Stimulated activated CD8-positive, alpha-beta memory T cell treated with anti-CD3 and anti-CD28 coated beads, Interleukin-12 subunit alpha, Interleukin-12 subunit beta, amount 100 ng/mL, for 24 hours (primary cell): ENCODE results near the gene SNRPD3.
"Not testable (repeated sequence)": the region's sequence is repeated elsewhere in the genome, so short reads cannot be mapped to it uniquely, and the experiment has no call there.

ENCODE experiments used
- DNase-seq: peaks from one replicate; pipeline ENCODE4 v3.0.0-alpha.2; 2020; ENCODE audit errors: extremely low read depth

Gene SNRPD3

GRCh38 chr22:24532075-24532474 lies 23.7 kb upstream of the SNRPD3 start:
- DNase-seq, result no peak

- no peak for DNase-seq
Measured at GRCh38 chr22:24535348-24535747, 20.5 kb upstream of the SNRPD3 start.

GRCh38 chr22:24536089-24536488 lies 19.7 kb upstream of the SNRPD3 start:
- no peak for DNase-seq

GRCh38 chr22:24540470-24540869 lies 15.3 kb upstream of the SNRPD3 start:
- no peak for DNase-seq

GRCh38 chr22:24541681-24542515 lies 13.9 kb upstream of the SNRPD3 start:
- DNase-seq, result no peak

GRCh38 chr22:24542641-24543040 lies 13.2 kb upstream of the SNRPD3 start:
- DNase-seq, result no peak

- no peak for DNase-seq
Measured at GRCh38 chr22:24543185-24543601, 12.6 kb upstream of the SNRPD3 start.

- DNase-seq, result no peak
Measured at GRCh38 chr22:24543679-24544243, 12.0 kb upstream of the SNRPD3 start.

GRCh38 chr22:24548812-24549211 lies 7.0 kb upstream of the SNRPD3 start:
- no peak for DNase-seq

GRCh38 chr22:24550028-24550901 lies 5.5 kb upstream of the SNRPD3 start:
- DNase-seq, result no peak

GRCh38 chr22:24550902-24551435 lies 4.8 kb upstream of the SNRPD3 start:
- no peak for DNase-seq

GRCh38 chr22:24552503-24553286 lies 3.1 kb upstream of the SNRPD3 start:
- DNase-seq, result not testable (repeated sequence)

GRCh38 chr22:24553597-24554312 lies 2.0 kb upstream of the SNRPD3 start:
- DNase-seq, result no peak

GRCh38 chr22:24554313-24555164 lies 1.3 kb upstream of the SNRPD3 start, which contains the start of gene GUCD1:
Gene GUCD1, minus strand, starts transcription at chr22:24555138. Its CDS starts 147 bp downstream, at chr22:24554991.
- no peak for DNase-seq

GRCh38 chr22:24559471-24559870 lies 3.7 kb downstream of the SNRPD3 start:
- no peak for DNase-seq

- no peak for DNase-seq
Measured at GRCh38 chr22:24563246-24563645, 7.4 kb downstream of the SNRPD3 start.

- no peak for DNase-seq
Measured at GRCh38 chr22:24564376-24565058, 8.7 kb downstream of the SNRPD3 start.

- no peak for DNase-seq
Measured at GRCh38 chr22:24565077-24565476, 9.3 kb downstream of the SNRPD3 start.

GRCh38 chr22:24566899-24567511 lies 11.2 kb downstream of the SNRPD3 start:
- no peak for DNase-seq
